B cell (primary cell): ENCODE measurements around the gene SFSWAP. TPM values are rescaled to one million over a fixed set of nuclear protein-coding genes. Genes with fewer than 3 reads are reported as not detected.

Experiments
- ATAC-seq: fragments of 200-7000 bp; cut with Tn5 transposase; one replicate; pipeline ENCODE4 v1.10.0; 2021; ENCODE audit warnings: low read depth, mild to moderate bottlenecking, moderate number of reproducible peaks, moderate library complexity
- CTCF ChIA-PET: fragments of 350-600 bp; sonication (Branson Sonifier 250); formaldehyde crosslinking; loops from one replicate; lab custom pipeline; 2021; ENCODE audit warnings: antibody characterized with exemption, inconsistent platforms; lab: Charles Lee
- POLR2A ChIA-PET: fragments of 350-600 bp; sonication (Branson Sonifier 250); formaldehyde crosslinking; loops from one replicate; lab custom pipeline; 2021; ENCODE audit warnings: antibody characterized with exemption; lab: Charles Lee
- DNase-seq: peaks from one replicate; pipeline ENCODE4 v3.0.0; 2013
- H2AFZ ChIP-seq: 2 replicates; pipeline ENCODE4 v1.6.1; 2012; ENCODE audit warnings: mild to moderate bottlenecking, low read depth, low read length; ENCODE audit not compliant: insufficient read depth, poor library complexity, severe bottlenecking
- H3K27ac ChIP-seq, 2 donors: 1 replicate in 1 of 2; 2 replicates in 1 of 2; pipeline ENCODE4 v1.5.1; 2012 to 2013; ENCODE audit warnings: low read length in 2 of 2, mild to moderate bottlenecking in 2 of 2, moderate library complexity in 1 of 2
- H3K27me3 ChIP-seq, 4 experiments: fragments of 200-600 bp in 1 of 4; sonication (generic) in 1 of 4; replicated peaks in 1 of 4; 1 replicate in 2 of 4; 2 replicates in 2 of 4; pipeline versions ENCODE4 v1.6.1 to v1.7.0; 2013 to 2016; ENCODE audit warnings: low read length in 3 of 4, mild to moderate bottlenecking in 2 of 4, mixed read lengths in 1 of 4, moderate library complexity in 1 of 4; ENCODE audit not compliant: insufficient read depth in 4 of 4, control insufficient read depth in 3 of 4; ENCODE audit errors: control extremely low read depth in 1 of 4
- H3K36me3 ChIP-seq, 2 experiments: replicated peaks in 1 of 2; 1 replicate in 1 of 2; 2 replicates in 1 of 2; pipeline versions ENCODE4 v1.6.1 to v1.7.1; 2013; ENCODE audit warnings: low read length in 1 of 2; ENCODE audit not compliant: insufficient read depth in 2 of 2, control insufficient read depth in 1 of 2; ENCODE audit errors: control extremely low read depth in 1 of 2, extremely low read depth in 1 of 2
- H3K4me1 ChIP-seq, 2 donors: fragments of 200-600 bp in 1 of 2; sonication (generic) in 1 of 2; 1 replicate in 1 of 2; 2 replicates in 1 of 2; pipeline versions ENCODE4 v1.5.1 to v1.6.1; 2013 to 2017; ENCODE audit warnings: low read length in 2 of 2; ENCODE audit not compliant: control insufficient read depth in 2 of 2, insufficient read depth in 2 of 2
- H3K4me2 ChIP-seq: replicated peaks from 2 replicates; pipeline ENCODE3; 2012; ENCODE audit warnings: mild to moderate bottlenecking, low read depth, low read length; ENCODE audit not compliant: poor library complexity, severe bottlenecking
- H3K4me3 ChIP-seq, 5 experiments: fragments of 200-600 bp in 1 of 5; sonication (generic) in 1 of 5; 1 replicate in 3 of 5; 2 replicates in 2 of 5; pipeline versions ENCODE4 v1.5.1 to v1.7.0; 2011 to 2016; ENCODE audit warnings: low read length in 4 of 5, mild to moderate bottlenecking in 4 of 5, low read depth in 2 of 5, control low read depth in 1 of 5, moderate library complexity in 1 of 5; ENCODE audit not compliant: insufficient read depth in 1 of 5; ENCODE audit errors: control extremely low read depth in 1 of 5, extremely low read depth in 1 of 5
- H3K79me2 ChIP-seq: fragments of 200-600 bp; sonication (generic); one replicate; pipeline ENCODE4 v1.6.0; 2016; ENCODE audit warnings: low read length; ENCODE audit not compliant: control insufficient read depth, insufficient read depth
- H3K9ac ChIP-seq: fragments of 200-600 bp; sonication (generic); 2 replicates; pipeline ENCODE4 v1.6.1; 2017; ENCODE audit warnings: mild to moderate bottlenecking, low read length, moderate library complexity
- H3K9me3 ChIP-seq, 3 donors: one replicate each; pipeline versions ENCODE4 v1.6.1 to v1.7.1; 2013; ENCODE audit warnings: low read length in 2 of 3; ENCODE audit not compliant: control insufficient read depth in 2 of 3, insufficient read depth in 1 of 3; ENCODE audit errors: control extremely low read depth in 1 of 3
- H4K20me1 ChIP-seq: 2 replicates; pipeline ENCODE4 v1.6.0; 2012; ENCODE audit warnings: mild to moderate bottlenecking, low read length; ENCODE audit not compliant: insufficient read depth, control insufficient read depth, poor library complexity, severe bottlenecking
- H3K27ac Mint-ChIP-seq: one replicate; pipeline ENCODE4 v1.8.0; 2021; ENCODE audit warnings: mixed read lengths
- H3K27me3 Mint-ChIP-seq: one replicate; pipeline ENCODE4 v1.8.0; 2021; ENCODE audit warnings: mixed read lengths
- H3K4me1 Mint-ChIP-seq: one replicate; pipeline ENCODE4 v1.8.0; 2021; ENCODE audit warnings: mixed read lengths
- H3K4me3 Mint-ChIP-seq: one replicate; pipeline ENCODE4 v1.8.0; 2021; ENCODE audit warnings: mixed read lengths
- H3K9me3 Mint-ChIP-seq: one replicate; pipeline ENCODE4 v1.8.0; 2022; ENCODE audit warnings: mixed read lengths; ENCODE audit not compliant: insufficient read depth
- EZH2 ChIP-seq: IDR thresholded peaks from 2 replicates; pipeline ENCODE4 v1.6.1; 2012; ENCODE audit warnings: borderline replicate concordance, low read depth, mild to moderate bottlenecking, moderate library complexity, low read length; ENCODE audit not compliant: insufficient read depth, poor library complexity, severe bottlenecking
- WGBS: methylation state at CpG from one replicate; pipeline ENCODE4 v1.1.5; 2013; ENCODE audit warnings: missing lambda C conversion rate; ENCODE audit not compliant: insufficient coverage; 5-methylcytosine and 5-hydroxymethylcytosine counted together
- intact Hi-C: fragments of 100-400 bp; cut with micrococcal nuclease; formaldehyde crosslinking; loops from one replicate; pipeline ENCODE4 v1.10.0; 2022
- polyA plus RNA-seq: library from polyadenylated mRNA; depleted of rRNA; stranded (reverse); fragments of >200 nt; gene quantifications from 2 replicates; pipeline ENCODE4 v1.2.3, GENCODE V29; 2012
- total RNA-seq, 2 donors: library from RNA; stranded (reverse); fragments of 120-200 nt in 1 of 2; gene quantifications; 1 replicate in 1 of 2; 2 replicates in 1 of 2; pipeline versions ENCODE4 v1.2.3 to v1.2.4, GENCODE V29; 2013 to 2022
- TF ChIP-seq, protein P1 (sequence below): fragments of 200-600 bp; IDR thresholded peaks from one replicate; pipeline ENCODE4 v1.8.0; 2022; ENCODE audit warnings: antibody characterized with exemption, mild to moderate bottlenecking

Gene SFSWAP
- total and polyA plus RNA-seq, 2 donors (not counting 1 experiment from before 2014, with no cell fraction given), result 69.3 to 122 TPM

GRCh38 chr12:131755305-131756113 is 44.6 kb downstream of the SFSWAP start:
- ChIA-PET POLR2A (no interaction called here), CTCF (interaction anchor here (0.8 to 2.0 kb wide), 19 partner anchors 9 to 96 kb away, joined by 3 to 12 read pairs (median 5); partner anchors contain the start of gene MMP17)
- Histone ChIP-seq H3K4me3 (no peak overlapping the region), H3K9ac (no peak overlapping the region), H3K27me3 (no peaks in the 10 kb centered on the region), H3K9me3 (no peaks in the 10 kb centered on the region), H4K20me1 (peaks cover 17% of the 10 kb centered on the region), H3K4me1 (peaks cover 0 to 5% of the 10 kb centered on the region in 2 donors), H2AFZ (no peak overlapping the region), H3K79me2 (peaks cover 47% of the 10 kb centered on the region), H3K36me3 (peaks cover 0 to 65% of the 10 kb centered on the region in 2 experiments), H3K27ac (no peak overlapping the region), H3K4me2 (no peak overlapping the region)
- H3K27me3 Mint-ChIP-seq, result no peaks in the 10 kb centered on the region
- H3K9me3 Mint-ChIP-seq, result no peaks in the 10 kb centered on the region
- peaks cover 6% of the 10 kb centered on the region for H3K4me1 Mint-ChIP-seq
- intact Hi-C loops, result loop anchor here (1.0 kb wide), 2 partner anchors 75 to 194 kb away; partner anchors contain the start of gene EP400
- TF ChIP-seq, protein P1, sequence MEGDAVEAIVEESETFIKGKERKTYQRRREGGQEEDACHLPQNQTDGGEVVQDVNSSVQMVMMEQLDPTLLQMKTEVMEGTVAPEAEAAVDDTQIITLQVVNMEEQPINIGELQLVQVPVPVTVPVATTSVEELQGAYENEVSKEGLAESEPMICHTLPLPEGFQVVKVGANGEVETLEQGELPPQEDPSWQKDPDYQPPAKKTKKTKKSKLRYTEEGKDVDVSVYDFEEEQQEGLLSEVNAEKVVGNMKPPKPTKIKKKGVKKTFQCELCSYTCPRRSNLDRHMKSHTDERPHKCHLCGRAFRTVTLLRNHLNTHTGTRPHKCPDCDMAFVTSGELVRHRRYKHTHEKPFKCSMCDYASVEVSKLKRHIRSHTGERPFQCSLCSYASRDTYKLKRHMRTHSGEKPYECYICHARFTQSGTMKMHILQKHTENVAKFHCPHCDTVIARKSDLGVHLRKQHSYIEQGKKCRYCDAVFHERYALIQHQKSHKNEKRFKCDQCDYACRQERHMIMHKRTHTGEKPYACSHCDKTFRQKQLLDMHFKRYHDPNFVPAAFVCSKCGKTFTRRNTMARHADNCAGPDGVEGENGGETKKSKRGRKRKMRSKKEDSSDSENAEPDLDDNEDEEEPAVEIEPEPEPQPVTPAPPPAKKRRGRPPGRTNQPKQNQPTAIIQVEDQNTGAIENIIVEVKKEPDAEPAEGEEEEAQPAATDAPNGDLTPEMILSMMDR, result peak; percentile 71
- TF ChIP-seq EZH2, result no peak
- ATAC-seq (peak; percentile 77), DNase-seq (peak; percentile 80)
- no peak overlapping the region for H3K4me3 Mint-ChIP-seq
- H3K27ac Mint-ChIP-seq, result no peak overlapping the region
- WGBS, result 91% methylated on average over 8 of the region's 16 CpGs

GRCh38 chr12:131756441-131756840 is 45.6 kb downstream of the SFSWAP start:
- H3K27me3 Mint-ChIP-seq, result no peaks in the 10 kb centered on the region
- H3K4me3 ChIP-seq, result no peak overlapping the region
- H3K4me1 ChIP-seq, result peaks cover 0 to 5% of the 10 kb centered on the region in 2 donors
- TF ChIP-seq EZH2, result no peak
- TF ChIP-seq, protein P1, result no peak
- CTCF ChIA-PET, result no interaction called here
- H3K9me3 Mint-ChIP-seq, result no peaks in the 10 kb centered on the region
- no peaks in the 10 kb centered on the region for H3K27me3 ChIP-seq
- no peak overlapping the region for H3K4me3 Mint-ChIP-seq
- ATAC-seq (no peak), DNase-seq (no peak)
- no peak overlapping the region for H3K9ac ChIP-seq
- peaks cover 6% of the 10 kb centered on the region for H3K4me1 Mint-ChIP-seq
- intact Hi-C loops, result no loop called here
- H3K36me3 ChIP-seq, result peaks cover 0 to 65% of the 10 kb centered on the region in 2 experiments
- H2AFZ ChIP-seq, result no peak overlapping the region
- POLR2A ChIA-PET, result no interaction called here
- H3K9me3 ChIP-seq, result no peaks in the 10 kb centered on the region
- H3K27ac ChIP-seq, result no peak overlapping the region
- over 99% methylated on average over 15 of the region's 18 CpGs for WGBS
- H3K27ac Mint-ChIP-seq, result no peak overlapping the region
- H3K79me2 ChIP-seq, result peaks cover 47% of the 10 kb centered on the region
- no peak overlapping the region for H3K4me2 ChIP-seq
- peaks cover 17% of the 10 kb centered on the region for H4K20me1 ChIP-seq
